Activated T-cell treated with anti-CD3 and anti-CD28 coated beads for 24 hours (primary cell): Measurements from ENCODE around the gene TASL.
"Not testable (repeated sequence)": the region's sequence is repeated elsewhere in the genome, so short reads cannot be mapped to it uniquely, and the experiment has no call there.

Experiments
- DNase-seq: peaks from one replicate; pipeline ENCODE4 v3.0.0-alpha.2; 2020; ENCODE audit warnings: low read depth

Gene TASL

DNA sequence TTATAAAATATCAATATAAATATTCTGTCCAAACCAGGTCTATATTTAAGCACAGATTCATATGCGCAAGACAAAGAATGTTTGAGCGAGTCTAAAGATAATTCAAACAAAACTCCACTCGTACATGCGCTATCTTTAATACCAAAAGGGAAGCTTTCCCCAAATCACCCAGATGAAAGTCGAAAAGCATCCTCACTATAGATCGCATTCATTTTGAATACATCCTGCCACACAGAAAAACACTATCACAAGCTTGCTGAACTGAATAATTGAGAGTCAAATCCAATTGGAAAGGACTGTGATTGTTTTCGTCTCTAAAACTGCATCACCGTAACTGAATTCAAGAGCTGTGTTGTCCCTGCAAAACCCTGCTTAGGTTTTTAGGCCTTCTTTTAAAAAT, 685 bp downstream of the TASL start:
- no peak for DNase-seq

DNA sequence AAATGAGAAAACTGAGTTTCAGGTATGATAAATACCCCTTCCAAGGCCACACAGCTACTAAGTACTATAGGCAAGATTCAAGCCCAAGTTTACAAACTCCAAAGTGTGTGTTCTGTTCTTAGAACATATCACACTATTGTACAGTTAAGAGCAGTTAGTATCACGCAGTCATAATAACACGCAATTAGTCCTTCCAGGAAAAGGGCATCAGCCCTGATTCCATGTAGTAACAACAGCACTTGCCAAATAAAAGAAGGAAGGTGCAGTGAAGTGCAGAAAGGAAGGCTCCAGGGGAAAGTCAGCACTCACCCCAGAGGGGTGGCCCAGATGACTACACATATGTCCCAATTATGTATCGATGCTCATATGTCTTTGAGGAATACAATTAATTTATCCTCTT, 4.4 kb downstream of the TASL start:
- no peak for DNase-seq

DNA sequence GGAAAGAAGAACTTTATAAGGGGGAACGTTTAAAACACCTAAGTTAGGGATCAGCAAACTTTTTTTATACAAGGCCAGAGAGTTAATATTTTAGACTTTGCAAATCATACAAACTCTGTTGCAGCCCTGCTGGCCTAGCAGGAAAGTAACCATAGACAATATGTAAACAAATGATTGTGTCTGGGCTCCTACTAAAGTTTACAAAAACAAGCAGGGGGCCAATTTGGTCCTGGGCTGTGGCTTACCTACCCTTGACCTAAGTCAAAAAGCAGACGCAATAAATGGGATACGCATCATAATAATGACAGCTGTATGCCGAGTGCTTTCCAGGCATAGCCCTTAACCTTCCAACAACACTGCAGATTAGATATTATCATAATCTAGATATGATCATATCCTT, 4.9 kb downstream of the TASL start:
- no peak for DNase-seq

DNA sequence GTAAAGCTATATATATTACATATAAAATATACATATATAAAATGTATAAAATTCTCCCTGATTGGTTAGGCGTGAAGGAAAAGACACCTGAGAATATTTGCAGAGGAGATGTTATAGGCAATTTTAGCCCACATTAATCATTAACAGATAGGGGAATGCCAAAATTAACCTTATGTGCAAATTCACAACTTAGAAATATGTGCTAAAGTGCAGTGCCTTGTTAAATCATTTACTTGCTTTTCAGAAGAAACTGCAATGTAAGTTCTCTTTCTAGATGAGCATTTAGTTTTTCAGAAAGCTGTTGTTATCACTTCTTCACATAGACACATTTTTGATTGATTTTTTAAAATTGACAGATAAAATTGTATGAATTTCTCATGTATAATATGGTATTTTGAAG, 5.6 kb downstream of the TASL start:
- no peak for DNase-seq

DNA sequence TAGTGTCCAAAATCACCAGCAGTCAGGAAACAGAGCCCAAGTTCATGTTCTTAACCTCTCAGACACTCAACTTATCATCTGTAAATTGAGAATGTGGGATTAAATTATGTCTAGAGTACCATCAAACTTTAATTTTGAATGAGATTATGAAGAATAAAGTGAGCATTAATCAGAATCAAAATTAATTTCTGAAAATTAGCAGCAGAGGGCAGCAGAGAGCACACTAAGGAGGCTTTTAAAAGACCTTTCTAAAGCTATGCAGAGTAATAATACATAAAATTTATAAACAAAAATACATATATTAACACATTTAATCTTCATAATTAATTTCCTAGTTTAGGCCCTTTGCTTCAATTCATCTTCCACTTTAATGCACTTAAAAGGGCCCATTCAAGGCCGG, 7.1 kb downstream of the TASL start:
- no peak for DNase-seq

DNA sequence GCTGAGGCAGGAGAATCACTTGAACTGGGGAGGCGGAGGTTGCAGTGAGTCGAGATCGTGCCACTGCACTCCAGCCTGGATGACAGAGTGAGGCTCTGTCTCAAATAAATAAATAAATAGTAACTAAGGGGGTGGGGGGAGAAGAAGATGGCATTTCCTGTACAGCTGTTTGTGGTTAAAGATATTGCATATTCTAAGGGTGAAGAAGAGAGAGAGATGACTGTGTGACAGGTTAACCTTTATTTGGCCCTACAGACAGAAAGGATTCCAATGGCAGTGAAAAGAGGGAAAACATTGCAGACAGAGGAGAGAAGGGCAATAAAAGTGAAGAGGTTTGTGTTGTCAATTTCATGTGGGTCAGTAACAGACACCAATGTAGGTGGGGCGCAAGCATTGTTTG, 9.4 kb downstream of the TASL start:
- no peak for DNase-seq

DNA sequence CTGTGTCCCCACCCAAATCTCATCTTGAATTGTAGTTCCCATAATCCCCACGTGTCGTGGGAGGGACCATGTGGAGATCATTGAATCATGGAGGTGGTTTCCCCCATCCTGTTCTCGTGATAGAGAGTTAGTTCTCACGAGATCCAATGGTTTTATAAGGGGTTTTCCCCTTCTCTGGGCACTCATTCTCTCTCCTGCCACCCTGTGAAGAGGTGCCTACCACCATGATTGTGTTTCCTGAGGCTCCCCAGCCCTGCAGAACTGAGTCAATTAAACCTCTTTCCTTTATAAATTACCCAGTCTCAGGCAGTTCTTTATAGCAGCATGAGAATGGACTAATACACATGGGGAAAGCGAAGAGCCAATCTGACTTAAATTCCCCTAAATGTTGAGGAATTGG, 14.5 kb downstream of the TASL start:
- not testable (repeated sequence) for DNase-seq

DNA sequence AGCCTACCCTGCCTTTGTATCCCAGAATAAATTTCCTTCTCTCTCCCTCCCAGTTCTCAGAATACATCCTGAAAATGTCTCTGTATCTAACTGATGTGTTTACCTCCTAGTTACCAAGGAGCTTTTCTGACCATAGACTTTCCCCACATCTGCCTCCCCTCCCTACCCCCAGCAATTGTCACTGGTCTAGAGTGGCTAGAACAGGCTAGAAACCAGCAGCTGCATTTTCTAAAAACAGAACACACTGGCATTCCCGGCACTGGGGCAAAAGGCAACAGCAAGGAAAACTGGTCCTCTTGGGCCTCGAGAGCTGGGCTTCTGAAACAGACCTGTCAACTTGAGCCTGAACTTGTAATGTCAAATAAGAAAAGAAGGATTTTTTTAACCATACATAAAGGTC, 16.4 kb downstream of the TASL start:
- DNase-seq, result no peak

DNA sequence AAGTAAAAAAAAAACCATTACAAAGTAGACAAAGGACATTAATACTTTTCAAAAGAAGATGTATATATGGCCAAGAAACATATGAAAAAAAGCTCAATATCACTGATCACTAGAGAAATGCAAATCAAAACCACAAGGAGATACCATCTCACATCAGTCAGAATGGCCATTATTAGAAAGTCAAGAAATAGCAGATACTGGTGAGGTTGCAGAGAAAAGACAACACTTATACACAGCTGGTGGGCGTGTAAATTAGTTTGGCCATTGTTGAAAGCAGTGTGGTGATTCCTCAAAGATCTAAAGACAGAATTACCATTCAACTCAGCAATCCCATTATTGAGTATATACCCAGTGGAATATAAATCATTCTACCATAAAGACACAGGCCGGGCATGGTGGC, 39.3 kb downstream of the TASL start:
- no peak for DNase-seq

DNA sequence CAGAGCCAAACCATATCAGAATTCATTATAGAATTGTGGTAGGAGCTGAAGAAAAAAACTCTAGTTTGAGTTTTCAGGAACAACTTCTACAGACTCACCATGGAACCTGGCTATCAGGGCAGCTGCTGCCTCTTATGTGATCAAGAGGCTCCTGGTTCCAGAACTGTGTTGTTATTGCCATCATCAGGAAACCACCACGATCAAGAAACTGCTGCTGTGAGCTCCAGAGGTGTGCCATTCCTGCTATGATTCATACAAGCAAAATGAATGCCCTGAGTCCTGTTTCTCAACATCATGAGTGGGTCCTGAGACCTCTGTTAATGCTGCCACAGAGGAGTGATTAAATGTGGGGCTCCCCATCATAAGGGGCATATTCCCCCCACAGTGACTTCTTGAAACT, 43.7 kb downstream of the TASL start:
- no peak for DNase-seq

DNA sequence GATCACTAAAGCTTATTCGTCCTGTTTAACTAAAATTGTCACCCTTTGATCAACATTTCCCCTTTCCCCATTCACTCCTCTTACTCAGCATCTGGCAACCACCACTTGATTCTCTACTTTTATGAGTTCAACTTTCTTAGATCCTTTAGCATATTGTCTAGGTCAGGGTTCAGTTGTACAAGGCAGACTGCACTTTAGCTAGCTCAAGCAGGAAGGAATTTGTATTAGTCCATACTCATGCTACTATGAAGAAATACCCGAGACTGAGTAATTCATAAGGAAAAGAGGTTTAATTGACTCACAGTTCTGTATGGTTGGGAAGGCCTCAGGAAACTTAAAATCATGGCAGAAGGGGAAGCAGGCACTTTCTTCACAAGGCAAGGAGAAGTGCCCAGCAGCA, 44.3 kb downstream of the TASL start:
- no peak for DNase-seq

DNA sequence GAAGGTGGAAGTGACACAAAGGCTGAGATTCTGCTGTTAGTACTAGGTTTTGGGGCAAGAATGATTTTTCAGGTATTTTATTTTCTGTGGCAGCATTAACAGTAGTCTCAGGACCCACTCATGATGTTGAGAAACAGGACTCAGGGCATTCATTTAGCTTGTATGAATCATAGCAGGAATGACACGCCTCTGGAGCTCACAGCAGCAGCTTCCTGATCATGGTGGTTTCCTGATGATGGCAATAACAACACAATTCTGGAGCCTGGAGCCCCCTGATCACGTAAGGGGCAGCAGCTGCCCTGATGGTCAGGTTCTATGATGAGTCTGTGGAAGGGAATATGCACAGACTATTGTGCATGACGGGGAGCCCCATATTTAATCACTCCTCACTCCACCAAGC, 47.0 kb downstream of the TASL start:
- DNase-seq, result no peak

DNA sequence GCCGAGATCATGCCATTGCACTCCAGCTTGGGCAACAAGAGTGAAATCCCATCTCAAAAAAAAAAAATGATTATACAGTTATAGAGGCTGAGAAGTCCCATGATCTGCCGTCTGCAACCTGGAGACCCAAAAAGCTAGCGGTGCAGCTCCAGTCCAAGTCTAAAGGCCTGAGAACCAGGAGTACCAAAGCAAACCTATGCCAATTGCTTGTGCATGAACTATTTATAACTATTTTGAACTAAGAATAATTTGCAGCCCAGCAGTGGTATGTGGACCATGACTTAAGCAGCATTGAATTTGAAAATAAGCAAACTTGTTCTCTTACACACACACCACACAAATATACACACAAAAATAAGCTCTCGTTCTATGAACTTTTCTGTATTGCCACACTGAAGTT, 51.8 kb downstream of the TASL start:
- no peak for DNase-seq

DNA sequence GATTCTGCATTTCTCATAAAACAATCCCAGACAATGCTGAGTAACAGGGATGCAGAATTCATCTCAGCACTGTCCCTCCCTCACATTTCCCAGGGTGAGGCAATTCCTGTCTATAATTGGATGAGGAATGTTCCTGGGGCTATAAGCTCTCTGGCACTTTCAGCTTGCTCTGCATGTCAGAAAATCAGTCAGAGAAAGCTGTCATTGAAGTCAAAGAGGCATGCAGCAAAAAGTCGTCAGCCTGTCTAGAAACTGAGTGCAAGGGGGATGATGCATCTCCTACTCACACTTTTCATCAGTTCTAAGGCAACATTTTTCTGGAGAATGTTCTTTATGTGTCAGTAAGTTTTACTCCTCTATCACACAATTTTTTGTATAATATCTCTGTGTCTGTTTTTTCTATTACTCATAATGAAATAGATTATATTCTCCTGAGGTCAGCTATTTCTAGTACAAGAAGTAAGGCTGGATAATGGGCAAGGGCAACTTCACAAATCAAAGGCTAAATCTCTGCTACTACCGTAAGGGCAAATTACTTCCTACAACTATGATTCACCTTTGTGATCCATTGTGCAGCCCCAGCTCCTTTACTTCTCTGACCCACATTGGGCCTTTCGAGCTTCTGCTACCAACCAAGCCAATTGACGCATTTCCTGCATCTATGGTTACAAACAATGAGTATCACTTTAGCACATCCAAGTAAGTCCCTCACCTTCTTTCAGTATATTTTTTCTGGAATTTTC, 56.0 kb downstream of the TASL start:
- DNase-seq, result no peak

DNA sequence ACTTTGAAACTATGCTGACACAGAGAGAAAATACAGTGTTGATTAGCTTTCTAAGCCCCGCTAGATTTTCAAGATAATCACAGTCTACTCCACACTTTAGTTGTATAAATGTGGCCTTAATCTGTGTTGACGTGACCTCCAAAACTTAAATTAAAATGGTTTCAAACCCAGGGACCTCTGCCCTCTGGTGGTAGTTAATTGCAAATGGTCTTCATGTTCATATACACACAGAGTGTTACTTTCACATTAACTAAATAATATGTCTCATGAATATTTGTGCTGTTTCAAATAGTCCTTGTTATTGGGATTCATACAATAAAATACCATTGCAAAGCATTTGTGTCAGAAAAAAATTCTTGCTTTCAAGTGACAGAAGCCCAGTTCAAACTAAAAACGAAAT, 64.3 kb downstream of the TASL start:
- no peak for DNase-seq
